Stimulated activated CD4-positive, alpha-beta T cell treated with anti-CD3 and anti-CD28 coated beads, Interleukin-1b, Interleukin-23, amount 100 ng/mL, for 24 hours (primary cell): Measurements from ENCODE around the gene TLE1.

Source experiments
- DNase-seq, 4 experiments: peaks; one replicate each; pipeline ENCODE4 v3.0.0-alpha.2; 2020; ENCODE audit warnings: low read depth in 4 of 4, low spot score in 1 of 4

TLE1 gene

DNA sequence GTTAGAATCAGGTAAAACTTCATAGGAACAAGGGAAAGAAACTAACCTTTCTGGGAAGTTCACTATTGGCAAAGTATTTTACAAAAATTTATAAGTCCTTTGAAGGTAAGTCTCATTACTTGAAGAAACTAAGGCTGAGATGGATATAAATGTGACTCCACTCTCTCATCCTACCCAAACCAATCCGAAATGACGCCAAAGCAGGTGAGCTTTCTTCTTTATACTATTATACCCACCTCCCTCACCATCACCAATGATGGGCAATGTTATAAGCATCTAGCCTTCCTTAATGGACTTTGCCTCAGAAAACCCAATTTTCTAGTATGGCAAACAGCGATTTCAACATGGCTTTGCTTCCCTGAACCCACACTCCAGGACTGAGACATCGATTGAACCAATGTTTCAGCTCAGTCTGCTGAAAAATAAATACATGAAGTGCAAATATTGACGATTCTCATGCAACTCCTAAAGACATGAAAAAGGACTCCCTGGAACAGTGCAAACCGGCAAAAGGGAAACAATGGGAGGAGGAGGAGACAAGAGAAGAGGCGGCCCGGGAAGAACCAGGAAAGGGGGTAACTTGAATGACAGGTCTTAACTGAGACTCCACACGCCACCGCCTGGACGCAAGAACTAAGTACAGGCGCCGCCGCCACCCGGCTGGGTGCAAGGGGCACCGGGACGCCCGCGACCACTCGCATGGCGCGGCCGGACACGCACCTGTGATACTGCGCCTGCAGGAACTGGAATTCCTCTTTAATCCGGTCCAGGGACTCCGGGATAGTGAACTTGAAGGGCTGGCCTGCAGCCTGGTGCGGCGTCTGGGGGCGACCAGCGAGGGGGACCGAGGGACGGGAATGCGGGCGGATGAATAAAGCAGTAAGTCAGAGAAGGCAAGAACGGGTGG lies 2.5 kb downstream of the TLE1 start:
- DNase-seq: no peak

DNA sequence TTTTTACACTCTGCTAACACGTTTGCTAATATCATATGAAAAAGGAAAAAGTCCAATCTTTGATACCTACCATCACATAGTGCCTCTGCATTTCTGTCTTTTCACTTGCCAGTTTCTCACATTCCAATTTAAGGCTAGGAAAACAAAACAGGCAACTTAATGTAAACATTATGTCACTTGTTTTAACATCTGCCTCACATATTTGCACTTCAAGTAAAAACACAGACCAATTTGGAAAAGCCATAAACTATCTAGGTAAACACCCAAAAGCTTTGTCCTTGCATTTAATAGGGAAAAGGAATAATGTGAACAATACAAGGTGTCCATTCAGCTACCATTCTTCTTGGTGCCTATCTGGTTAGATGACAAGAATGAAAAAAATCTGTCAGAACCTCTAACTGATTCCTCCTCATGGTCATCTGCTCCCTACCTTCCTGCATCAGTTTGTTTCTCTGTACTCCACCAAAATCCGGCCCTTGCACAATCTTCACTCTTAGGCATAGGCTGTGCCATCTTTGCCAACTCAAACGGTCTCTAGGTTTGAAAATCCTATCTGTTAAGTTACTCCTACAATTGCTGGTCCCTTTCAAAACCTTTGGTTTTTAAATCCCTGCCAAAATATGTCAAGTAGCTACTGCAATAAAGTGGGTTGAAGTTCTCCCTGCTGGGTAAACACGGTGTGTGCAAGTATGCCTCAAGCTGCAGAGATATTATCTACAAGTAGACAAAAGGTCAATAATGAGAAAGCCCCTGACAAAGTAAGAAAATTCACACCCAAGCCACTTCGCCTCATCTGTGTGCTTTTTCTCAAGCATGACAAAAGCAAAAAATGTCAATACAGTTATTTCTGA lies 3.4 kb downstream of the TLE1 start:
- DNase-seq: no peak

DNA sequence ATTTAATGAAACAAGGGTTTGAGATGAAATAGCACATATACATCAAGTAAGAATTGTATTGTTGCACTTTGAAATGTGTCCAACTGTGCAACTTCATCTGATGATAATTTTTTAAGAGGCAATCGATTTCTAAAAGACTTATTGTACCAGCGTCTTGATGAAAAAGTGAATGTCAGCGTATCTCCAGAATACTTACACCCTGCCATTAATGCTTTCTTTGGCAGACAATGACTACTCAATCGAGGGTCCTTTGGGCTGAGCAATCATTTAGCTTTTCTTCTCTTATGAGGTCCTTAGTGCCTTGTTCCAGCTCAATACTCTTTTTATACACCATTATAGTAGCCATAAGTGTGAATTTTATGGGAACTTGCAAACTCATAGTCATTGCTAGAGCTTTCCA lies 4.7 kb downstream of the TLE1 start:
- DNase-seq: no peak

DNA sequence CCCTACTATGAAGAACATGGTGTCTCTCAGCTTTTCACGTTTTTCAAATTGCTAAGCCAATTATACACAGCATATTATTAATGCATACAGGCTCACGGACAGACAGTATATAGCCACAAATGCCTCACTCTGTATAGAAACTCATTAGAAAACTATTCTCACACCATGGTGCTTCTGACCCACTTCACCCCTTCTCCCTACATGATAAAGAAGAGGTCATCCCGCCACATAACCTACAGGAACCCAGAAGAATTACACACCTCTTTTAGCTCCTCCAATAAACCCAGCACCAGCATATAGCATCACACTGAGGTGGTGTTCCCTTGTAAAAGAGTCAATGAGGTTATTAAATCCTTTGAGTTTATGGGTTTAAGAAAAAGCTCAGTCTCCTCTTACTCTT lies 5.6 kb downstream of the TLE1 start:
- DNase-seq: no peak

DNA sequence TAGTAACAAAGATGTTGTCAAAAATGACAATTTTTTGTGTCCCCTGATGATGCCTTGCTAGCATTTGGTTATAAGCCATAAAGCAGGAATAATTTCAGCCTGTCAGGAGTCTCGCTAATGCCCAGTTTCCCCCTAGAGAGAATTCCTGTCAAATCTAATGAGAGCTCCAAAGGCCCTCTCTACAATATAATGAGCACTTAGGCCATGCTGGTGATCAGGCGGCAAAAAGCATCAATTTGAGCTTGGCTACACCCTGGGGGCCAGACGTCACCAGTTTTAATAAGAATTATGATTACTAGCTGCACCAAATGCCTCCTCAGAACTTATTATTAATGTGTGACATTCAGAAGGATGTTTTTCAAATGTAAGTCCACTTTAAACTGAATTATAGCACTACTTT lies 6.1 kb downstream of the TLE1 start:
- no peak for DNase-seq

DNA sequence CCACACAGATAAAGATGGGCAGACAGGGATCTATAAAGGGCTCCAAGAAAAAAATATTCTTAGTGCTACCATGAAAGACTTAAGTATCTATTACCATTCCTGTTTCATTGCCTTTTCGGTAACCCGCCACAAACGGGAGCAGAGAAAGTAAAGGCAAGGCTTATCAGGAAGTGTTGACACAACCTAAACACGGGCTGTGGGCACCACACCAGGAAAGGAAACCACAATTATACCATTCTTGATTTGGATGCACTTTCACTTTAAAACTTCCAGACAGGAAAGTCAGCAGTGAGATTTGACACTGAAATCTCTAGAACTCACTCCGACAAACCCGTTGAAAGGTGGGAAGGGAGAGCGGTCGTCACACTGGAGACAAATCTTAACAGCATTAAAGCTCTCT lies 6.5 kb downstream of the TLE1 start:
- DNase-seq: no peak

DNA sequence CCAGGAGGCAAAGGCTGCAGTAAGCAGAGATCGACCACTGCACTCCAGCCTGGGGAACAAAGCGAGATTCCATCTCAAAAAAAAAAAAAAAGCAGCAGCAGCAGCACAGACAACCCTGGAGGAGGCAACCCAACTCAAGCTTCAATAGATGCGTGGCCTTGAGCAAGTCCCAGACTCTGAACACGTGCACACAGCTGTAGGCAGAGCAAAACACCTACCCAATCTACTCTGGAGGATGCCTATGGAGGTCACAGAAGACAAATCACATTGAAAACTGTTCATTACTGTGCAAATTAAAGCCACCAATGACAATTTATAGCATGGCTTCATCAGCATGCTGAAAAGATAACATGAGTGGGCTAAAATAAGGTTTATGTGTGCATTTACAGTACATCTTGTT lies 7.2 kb downstream of the TLE1 start:
- DNase-seq: no peak

DNA sequence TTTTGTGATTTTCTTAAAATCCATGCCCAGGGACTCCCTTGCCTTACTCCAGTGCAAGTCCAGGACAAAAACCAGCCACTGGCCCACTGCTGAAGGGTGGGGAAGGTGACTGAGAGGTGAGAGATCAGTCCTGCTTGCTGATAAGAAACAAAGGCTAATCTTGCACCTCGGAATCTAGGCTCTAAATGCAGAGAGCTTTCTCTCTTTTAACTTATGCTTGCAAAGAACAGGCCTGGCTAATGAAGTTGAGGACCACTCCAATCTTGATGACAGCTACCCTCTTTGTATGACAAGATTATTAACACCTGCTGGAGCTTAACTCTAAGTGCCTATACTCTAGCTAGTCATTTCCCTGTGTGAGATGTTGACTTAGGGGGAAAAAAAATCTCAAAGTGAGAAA lies 8.8 kb downstream of the TLE1 start:
- DNase-seq: no peak

DNA sequence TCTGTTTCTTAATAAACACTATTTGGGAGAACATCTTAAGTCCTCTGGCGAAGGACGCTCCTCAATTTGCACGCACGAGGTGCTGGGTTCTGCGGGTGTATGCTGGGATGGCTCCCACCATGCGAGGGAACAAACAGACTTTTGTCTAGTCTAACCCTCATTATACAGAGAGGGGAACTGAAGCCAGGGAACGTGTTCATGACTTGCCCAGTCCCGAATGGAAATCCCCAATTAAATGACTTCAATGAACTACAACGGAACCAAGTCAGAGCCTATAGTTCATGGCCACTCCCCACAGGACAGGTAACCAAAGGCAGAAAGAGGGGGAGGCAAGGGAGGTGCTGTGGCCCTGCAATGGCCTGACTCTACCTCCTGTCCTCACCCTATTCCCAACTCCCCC lies 9.3 kb downstream of the TLE1 start:
- no peak for DNase-seq

DNA sequence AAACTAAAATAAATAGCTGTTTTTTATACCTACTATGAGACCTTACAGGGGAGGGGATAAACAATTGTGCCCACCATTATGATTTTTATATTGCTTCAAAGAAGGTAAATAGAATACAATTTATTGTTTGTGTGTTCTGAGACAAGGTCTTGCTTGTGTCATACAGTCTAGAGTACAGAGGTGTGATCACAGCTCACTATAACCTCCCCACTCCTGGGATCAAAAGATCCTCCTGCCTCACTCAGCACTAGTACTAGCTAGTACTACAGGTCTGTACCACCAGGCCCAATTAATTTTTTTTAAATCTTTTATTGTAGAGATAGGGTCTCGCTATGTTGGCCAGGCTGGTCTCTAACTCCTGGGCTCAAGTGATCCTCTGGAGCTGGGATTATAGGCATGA lies 11.3 kb downstream of the TLE1 start:
- DNase-seq: no peak

DNA sequence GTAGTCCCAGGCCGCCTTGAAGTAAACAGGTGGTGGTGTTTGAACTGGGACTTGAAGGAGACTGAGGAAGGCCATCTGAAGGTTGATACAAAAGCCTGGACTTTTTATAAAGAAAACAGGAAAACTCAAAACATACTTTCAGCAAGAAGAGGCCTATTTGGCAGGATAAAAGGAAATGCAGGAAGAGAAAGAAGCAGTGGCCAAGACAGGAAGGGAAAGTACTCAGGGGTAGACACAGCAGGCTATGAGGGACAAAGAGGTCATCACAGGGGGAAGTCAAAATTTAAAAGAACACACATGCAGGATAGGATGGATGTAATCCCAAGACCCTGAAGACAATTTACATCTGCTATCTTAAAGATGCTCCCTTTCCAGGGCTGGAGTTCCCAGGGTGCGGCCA lies 13.0 kb downstream of the TLE1 start:
- DNase-seq: no peak

DNA sequence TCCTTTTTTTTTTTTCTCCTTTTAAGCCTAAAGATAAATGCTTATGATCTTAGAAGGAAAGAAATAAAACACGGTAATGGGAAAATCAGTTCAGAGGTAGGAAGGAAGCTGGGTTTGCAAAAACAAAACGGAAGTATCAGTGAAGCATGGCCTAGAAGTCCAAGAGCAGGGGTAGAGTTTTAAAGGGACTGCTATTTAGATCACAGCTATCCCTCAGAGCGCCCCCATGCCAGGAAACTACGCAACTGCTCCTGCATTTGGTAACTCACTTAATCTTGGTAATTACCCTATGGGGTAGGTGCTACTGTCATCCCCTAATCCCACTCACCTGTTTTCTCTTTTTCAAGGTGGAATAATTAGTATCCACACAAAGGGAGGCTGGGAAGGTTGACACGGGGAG lies 16.0 kb downstream of the TLE1 start:
- no peak for DNase-seq

DNA sequence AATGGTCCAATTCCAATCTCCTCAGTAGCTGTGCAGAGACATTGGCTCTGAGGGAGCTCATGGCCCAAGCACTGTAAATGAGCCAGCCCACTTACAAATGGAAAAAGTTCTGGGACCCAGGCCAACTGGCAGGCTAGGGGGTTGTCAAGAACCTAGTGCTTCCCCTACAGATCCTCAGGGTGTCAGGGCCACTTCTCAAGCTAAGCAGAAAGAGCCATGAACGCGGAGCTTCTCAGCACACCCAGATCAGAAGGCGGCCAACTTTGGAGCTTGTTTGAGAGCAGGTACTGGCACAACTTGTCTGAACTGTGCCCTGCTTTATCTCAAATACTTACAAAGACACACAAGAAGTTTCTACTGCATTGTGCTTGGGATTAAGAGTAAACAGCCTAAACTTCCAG lies 17.5 kb downstream of the TLE1 start:
- DNase-seq: no peak

DNA sequence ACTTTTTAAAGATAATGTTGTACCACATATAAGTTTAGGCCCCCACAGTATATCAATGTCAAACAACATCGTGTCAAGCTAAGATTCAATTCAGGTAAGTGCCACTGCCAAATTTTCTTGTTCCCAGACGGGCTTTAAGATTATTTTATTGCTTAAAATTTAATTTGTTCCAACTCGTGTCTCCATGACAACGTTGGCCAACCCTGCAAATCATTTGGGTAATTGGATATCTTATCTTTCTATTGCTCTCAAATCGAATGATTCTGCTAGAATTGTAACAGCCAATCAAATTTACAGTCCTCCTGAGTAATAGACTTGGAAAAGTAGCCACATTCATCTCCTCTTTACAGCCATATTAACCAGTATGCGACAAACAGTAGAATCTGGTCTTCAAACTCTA lies 19.5 kb downstream of the TLE1 start:
- no peak for DNase-seq

DNA sequence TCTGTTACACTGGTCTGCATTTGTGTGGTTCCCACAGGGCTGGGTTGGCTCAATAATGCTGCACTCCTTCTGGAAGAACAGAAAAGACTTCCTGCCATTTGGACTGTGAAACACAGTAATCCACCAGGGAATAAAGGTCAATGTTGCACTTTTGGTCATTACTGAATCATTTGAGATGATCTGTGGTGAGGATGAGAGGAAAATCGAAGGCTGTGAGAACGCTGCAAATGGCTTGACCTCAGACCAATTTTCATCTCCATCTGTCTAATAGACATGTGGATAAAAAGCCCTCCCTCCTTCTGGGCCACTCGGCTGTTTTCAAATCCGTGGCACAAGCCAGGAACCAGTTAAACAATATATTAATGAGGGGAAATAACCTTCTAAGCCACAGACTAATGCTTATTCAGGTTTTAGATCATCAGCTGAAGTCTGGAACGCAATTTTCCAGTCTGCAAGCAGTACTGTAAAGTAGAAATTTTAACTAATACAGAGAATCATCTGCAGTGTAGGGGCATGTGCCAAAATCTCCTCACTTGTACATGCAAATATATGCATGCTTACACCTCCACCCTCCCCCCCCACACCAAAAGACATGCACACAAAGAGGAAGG lies 20.2 kb downstream of the TLE1 start:
- no peak for DNase-seq

DNA sequence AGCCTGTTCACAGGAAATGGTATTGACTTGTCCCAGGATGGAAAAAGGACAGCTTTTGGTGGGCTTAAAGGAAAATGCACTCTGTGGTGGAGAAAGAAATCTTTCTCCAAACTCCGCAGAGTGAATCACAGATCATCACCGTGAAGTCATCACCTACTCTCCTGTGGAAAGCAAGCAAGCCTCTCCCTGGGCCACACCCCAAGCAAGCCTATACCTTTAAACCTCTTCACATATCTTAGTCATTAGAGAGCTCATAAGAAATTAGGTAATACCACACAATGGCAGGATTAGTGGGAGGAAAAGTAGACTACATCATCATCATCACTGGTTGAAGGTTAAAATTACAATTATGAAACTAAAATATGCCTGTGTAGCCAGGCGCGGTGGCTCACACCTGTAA lies 23.2 kb downstream of the TLE1 start:
- DNase-seq: no peak

DNA sequence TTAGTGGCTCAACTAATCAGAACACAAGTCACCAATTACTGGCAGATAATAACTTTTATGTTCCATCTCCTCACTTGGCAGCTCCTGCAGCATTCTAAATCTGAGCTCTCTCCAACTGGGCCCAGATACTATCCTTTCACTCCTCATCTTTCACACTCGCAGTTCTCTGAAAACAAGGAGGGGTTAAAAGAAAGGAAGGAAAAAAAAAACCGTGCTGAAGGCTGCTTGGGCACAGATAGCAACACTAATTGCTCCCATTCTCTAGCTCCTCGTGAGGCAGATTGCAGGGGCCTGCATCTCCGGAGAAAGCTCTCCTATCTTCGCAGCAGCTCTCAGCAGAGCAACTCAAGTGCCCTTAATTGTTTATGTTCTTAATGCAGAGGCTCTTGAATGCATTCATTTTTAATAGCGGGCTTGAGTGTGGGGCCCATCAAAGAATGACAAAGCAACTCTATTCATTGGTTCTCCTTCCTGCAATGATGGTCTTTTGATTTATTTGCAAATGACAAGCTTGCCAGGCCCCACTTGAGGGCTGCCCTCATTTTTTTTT lies 23.9 kb downstream of the TLE1 start:
- no peak for DNase-seq

DNA sequence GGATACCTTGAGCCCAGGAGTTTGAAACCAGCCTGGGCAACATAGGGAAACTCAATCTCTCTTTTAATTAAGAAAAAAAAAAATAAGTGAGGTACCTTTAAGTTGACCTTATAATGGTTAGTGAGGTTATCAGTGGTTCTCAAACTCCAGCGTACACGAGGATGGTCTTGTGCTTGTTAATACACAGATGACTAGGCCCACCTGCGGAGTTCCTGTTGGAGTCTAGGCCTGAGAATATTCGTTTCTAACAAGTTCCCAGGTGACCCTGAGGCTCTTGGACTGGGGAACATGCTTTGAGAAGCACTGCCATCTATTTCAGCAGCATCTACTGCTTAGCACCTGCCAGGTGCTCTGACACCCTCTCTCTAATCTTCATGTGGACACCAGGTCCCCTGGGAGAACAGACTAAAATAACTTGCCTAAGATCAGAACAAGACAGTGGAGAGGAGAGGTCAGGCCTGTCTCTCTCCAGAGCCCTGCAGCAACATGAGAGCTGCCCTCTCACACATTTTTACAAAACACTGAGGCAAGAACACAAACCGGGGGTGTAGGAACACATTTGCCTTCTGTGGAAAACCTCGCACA lies 24.6 kb downstream of the TLE1 start:
- no peak for DNase-seq

DNA sequence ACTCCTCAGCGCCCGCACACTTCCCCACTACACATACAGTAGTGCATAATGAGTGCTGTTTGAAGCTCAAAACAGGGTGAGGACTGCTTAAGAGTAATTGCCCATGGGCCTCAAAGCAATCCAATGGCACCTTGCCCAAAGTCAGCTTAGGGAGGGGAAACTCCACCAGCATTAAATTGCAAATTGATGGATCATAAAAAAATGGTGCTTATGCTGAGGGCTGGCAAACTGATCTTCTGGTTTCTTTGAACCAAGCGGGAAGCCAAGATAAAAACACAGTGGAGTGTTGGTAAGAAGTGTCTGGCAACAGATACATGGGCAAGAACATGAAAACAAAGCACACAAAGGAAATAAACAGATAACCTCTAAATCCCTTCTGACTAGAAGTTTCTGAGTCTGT lies 28.0 kb downstream of the TLE1 start:
- no peak for DNase-seq

DNA sequence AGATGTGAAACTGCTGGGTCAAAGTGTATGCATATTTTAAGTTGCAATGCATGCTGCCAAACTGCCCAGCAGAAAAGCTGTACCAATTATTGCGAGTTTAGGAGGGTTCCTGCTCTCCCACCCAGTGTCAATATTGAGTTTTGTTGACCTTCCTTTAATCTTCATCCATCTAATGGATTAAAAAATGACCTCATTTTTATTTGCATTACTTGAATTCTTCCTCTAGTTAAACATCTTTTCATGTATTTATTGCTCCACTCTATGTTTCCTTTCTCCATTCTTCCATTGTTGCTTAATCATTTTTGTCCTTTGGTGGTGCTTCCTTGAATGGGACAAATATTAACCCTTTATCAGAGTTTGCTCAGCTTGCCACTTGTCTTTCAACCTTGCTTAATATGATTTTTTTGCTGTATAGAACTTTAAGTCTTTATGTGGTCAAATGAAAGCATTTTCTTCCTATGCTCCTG lies 32.4 kb downstream of the TLE1 start:
- no peak for DNase-seq

DNA sequence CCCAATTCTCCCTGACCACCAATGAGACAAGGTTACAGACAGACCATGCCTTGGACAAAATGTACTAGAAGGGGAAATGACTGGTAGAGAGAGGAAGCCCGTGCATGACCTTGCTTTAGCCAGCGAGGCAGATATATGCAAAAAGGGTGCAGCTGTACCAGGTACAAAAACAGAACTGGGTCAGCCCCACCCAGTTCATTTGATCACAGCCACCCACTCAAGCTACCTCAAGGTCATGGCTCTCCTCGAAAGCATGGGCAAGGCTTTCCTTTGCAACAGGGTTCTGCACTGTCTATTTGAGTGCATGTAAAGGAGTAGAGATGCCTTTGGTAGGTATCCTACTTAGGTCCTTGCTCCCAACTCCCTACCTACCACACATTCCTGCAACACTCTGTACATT lies 33.3 kb downstream of the TLE1 start:
- no peak for DNase-seq
